Measurements from ENCODE around the gene COPE. TPM values are rescaled to one million over a fixed set of nuclear protein-coding genes. Genes with fewer than 3 reads are reported as not detected.

The COPE gene
- total RNA-seq, 1 donor from 2014 or later: 221 TPM

DNA sequence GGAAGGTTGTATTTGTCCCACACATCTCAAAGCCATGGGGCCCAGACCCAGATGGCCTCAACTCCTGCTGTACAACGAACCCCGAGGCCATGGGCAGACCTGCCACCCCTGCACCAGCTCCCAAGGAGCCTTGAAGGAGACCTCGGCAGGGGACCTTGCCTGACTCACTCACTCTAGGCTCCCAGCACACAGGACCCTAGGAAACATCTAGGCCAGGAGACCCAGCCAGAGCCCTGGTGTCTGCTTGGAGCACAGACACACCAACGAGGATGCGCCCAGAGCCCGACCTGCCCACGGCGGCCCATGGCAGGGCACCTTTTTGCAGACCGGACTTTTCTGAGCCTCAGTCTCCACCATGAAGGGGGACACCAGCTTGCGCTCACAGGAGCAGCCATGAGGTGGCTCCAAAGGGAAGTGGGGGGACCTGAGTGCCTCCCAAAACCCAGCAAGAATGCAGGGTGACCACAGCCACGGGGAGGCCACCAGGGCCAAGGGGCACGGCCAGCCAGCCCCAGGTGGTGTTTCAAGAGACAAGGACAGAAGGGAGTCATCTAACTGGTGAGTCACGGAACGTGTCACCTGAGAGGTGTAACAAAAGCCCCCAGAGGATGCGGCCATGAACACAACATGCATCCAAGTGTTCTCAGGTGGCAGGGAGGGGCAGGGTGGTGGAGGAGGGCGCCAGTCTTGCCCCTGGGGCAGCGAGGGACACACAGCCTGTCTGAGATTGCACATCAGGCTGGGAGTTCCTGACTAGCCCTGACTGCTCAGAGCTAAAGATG, 18.3 kb downstream of the COPE start:
- DNase-seq (ENCODE audit: low spot score): no peak
- Mint-ChIP-seq H3K27me3 (ENCODE audit: insufficient read depth) (peaks cover 13% of the 10 kb centered on the region), H3K4me3 (no peak overlapping the region), H3K4me1 (ENCODE audit: low read depth) (no peaks in the 10 kb centered on the region), H3K36me3 (ENCODE audit: low read depth) (peaks cover 6% of the 10 kb centered on the region), H3K9me3 (no peaks in the 10 kb centered on the region), H3K27ac (no peak overlapping the region)
- intact Hi-C loops (cut with micrococcal nuclease): no loop called here

DNA sequence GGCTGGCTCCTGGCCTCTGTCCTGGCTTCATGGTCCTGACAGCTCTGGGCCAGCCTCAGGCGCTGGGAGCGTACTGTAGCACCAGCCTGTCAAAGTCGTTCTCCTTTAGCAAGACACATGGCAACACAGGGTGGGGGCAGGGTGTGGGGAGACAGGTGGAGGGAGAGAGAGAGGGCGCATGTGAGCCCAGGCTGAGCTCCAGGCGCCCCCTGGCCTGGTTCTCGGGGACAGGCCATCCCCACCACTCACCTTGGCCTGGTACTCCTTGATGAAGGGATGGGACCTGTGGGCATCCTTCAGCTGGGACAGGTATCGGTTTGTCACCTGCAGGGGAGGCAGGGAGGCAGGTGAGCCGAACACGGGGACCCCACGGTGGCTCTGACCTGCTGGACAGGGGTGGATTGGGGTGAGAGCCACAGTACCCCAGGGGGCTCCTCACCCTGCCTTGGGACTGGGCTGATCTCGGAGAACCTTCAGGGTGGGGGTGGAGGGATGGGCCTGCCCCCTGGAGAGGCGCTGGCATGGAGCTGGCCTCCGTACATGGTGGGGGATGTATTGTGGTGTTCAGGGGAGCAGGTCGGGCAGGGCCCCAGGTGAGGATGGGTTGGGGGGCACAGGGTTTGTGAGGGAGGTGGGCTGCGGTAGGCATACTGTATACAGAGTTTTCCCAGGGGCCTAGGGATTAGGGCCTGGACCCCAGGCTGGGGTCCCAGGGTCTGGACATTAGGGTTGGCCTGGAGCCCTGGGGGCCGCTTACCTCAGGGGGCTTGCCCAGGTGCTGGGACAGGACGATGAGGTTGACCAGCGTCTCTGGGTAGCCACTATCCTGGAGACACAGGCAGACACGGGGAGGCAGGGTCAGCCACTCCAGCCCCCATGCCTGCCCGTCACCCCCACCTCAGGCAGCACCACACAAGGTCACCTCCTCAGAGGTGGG, 19.3 kb downstream of the COPE start:
- no peaks in the 10 kb centered on the region for H3K4me1 Mint-ChIP-seq (ENCODE audit: low read depth)
- no peaks in the 10 kb centered on the region for H3K9me3 Mint-ChIP-seq
- intact Hi-C loops (cut with micrococcal nuclease): no loop called here
- H3K27me3 Mint-ChIP-seq (ENCODE audit: insufficient read depth): peaks cover 13% of the 10 kb centered on the region
- DNase-seq (ENCODE audit: low spot score): no peak
- no peak overlapping the region for H3K27ac Mint-ChIP-seq
- H3K4me3 Mint-ChIP-seq: no peak overlapping the region
- peaks cover 2% of the 10 kb centered on the region for H3K36me3 Mint-ChIP-seq (ENCODE audit: low read depth)

DNA sequence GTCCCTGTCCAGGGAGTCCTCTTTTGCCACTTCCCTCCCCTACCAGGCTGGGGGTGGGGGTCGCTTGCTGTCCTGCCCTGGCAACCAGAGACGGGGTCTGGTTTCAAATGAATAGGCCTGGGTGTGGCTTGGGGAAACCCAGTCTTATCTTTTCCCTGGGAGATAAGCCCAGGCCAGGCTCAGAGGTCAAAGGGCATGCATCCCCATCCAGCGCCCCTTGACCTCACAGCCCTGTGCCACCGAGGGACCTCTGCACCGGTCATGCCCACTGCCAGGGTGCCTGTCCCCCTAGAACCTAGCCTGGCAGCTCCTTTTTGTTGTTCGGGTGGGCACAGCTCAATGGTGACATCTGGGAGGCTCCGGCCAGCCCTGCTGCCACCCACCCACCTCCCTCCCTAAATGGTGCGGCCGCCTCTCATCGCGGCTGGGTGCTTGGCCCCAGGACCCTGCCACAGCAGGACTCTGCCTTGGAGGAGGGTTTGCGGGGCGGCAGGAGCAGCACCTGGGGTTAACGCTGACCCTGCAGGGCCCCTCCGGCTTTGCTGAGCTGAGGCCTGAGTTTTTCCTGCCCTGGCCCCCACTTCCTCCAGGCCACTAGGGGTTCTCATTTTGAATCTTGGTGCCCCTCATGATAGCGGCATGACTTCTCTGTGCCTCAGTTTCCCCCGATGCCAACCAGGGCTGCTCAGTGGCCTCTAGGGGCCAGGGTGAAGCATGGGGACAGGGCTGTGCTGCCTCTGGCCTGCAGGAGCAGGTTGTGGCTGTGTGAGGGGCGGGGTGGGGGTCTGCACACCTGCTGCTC, 20.4 kb downstream of the COPE start:
- DNase-seq (ENCODE audit: low spot score): no peak
- Mint-ChIP-seq H3K36me3 (ENCODE audit: low read depth) (peaks cover 2% of the 10 kb centered on the region), H3K27me3 (ENCODE audit: insufficient read depth) (peaks cover 14% of the 10 kb centered on the region), H3K9me3 (no peaks in the 10 kb centered on the region), H3K4me1 (ENCODE audit: low read depth) (no peaks in the 10 kb centered on the region), H3K4me3 (no peak overlapping the region), H3K27ac (no peak overlapping the region)
- intact Hi-C loops (cut with micrococcal nuclease): no loop called here

DNA sequence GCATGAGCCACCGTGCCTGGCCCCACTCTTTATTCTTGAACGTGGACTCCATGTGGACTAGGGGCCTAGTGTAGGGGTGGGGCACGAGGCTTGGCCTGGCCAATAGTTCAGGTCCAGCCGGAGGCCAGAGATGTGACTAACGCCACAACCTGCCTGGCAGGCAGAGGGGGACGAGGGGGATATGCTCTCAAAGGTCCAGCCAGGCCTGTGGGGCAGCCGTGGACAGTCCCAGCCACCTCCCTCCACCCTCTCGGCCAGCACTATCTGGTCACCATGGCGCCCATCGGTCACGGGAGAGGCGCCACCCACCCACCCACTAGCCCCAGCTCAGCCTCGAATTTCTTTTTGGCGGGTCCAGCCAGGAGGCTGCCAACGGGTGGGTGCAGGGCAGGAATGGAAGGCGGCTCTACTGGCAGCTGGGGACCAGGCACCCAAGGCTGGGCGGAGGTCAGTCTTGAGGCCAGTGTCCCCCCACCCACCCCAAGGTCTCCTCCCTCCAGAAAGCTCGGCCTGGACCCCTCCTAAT, 21.0 kb downstream of the COPE start:
- no peak for DNase-seq (ENCODE audit: low spot score)
- intact Hi-C loops (cut with micrococcal nuclease): no loop called here
- peaks cover 18% of the 10 kb centered on the region for H3K27me3 Mint-ChIP-seq (ENCODE audit: insufficient read depth)

DNA sequence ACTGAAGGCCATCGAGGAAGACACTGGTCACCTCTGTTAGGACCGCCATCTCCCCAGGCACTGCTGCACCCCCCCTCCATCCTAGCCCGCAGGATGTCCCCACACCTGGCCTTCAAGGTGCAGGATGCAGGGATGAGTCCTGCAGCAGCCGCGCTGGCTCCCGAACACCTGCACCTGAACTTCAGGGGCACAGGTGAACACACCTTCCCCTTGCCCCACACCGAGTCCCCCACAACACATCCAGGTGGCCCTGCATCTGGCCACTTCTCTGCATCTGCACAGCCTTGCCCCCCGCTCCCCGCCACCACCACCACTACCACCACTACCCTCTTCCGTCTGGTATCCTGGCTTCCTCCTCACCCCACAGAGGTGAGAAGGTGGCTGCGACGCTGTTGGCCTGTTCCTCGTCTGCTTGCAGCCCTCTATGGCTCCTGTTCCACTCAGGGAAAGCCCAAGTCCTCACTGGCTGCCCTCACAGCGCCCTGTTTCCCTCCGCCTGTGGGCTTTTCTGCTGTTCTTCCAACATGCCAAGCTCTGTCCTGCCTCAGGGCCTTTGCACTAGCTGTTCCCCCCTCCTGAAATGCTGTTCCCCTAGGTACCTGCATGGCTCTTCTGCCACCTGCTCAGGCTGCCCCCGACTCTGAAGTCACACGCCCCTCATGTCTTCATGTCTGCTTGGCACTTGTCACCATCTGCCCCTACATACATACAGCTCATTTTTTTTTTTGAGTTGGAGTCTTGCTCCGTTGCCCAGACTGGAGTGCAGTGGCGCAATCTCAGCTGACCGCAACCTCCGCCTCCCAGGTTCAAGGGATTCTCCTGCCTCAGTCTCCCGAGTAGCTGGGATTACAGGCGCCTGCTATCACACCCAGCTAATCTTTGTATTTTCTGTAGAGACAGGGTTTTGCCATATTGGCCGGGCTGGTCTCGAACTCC, 21.8 kb downstream of the COPE start:
- peaks cover 18% of the 10 kb centered on the region for H3K27me3 Mint-ChIP-seq (ENCODE audit: insufficient read depth)
- H3K4me3 Mint-ChIP-seq: no peak overlapping the region
- H3K4me1 Mint-ChIP-seq (ENCODE audit: low read depth): no peaks in the 10 kb centered on the region
- peaks cover under 1% of the 10 kb centered on the region for H3K36me3 Mint-ChIP-seq (ENCODE audit: low read depth)
- intact Hi-C loops (cut with micrococcal nuclease): no loop called here
- no peaks in the 10 kb centered on the region for H3K9me3 Mint-ChIP-seq
- DNase-seq (ENCODE audit: low spot score): no peak
- no peak overlapping the region for H3K27ac Mint-ChIP-seq

More for the DNA sequence above, 21.0 kb downstream of the COPE start:
- no peaks in the 10 kb centered on the region for H3K9me3 Mint-ChIP-seq
- H3K4me1 Mint-ChIP-seq (ENCODE audit: low read depth): no peaks in the 10 kb centered on the region
- H3K4me3 Mint-ChIP-seq: no peak overlapping the region
- H3K36me3 Mint-ChIP-seq (ENCODE audit: low read depth): peaks cover 2% of the 10 kb centered on the region
- H3K27ac Mint-ChIP-seq: no peak overlapping the region

DNA sequence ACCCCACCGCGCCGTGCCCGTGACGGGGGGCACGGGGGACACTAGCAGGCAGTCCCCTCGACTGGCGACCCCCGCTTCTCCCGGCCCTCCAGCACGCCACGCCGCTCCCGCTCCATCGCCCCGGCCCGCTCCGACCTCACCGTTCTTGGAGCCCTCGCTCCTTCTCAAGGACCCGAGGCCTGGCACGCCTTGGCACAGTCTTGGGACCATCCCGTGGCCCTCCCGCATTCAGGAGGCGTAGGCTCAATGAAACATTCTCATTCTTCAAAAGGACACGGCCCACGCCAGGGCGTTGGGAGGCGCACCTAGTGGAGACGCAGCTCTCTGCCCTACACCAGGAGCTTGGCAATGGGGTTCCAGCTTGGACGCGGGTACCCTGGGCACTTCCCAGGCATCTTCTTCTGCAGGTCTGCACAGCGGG, 22.8 kb downstream of the COPE start:
- intact Hi-C loops (cut with micrococcal nuclease): no loop called here
- no peaks in the 10 kb centered on the region for H3K9me3 Mint-ChIP-seq
- peaks cover 18% of the 10 kb centered on the region for H3K27me3 Mint-ChIP-seq (ENCODE audit: insufficient read depth)
- H3K36me3 Mint-ChIP-seq (ENCODE audit: low read depth): no peaks in the 10 kb centered on the region
- DNase-seq (ENCODE audit: low spot score): no peak
- H3K27ac Mint-ChIP-seq: no peak overlapping the region
- no peaks in the 10 kb centered on the region for H3K4me1 Mint-ChIP-seq (ENCODE audit: low read depth)
- H3K4me3 Mint-ChIP-seq: peak overlapping the region; percentile 59

DNA sequence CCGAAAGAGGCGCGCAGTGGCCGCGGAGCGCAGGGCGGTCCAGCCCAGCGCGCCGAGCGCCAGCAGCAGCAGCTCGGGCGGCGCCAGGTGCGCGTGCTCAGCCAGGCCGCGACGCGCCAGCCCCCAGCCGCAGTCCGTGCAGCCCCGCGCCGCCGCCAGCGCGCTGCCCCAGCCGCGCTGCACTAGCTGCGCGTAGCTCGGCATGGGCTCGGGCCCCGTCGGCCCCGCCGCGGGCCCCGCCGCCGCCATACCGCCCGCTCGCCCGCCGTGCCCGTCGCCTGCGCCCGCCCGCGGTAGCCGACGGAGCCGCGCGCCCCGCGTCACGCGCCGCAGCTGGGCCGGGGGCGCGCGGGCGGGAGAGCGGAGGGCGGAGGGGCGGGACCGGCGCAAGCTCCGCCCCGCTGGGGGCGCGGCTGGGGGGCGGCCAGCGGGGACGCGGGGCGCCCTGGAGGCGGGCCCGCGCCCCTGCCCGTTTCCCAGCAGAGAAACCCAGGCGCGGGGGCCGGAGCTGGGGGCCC, 23.3 kb downstream of the COPE start, which contains the start of gene CERS1:
TSS of gene CERS1 (minus strand) at position 335 of the 518 bp plus-strand sequence. CDS start at position 249, 86 bp downstream.
- no peaks in the 10 kb centered on the region for H3K4me1 Mint-ChIP-seq (ENCODE audit: low read depth)
- intact Hi-C loops (cut with micrococcal nuclease): no loop called here
- peaks cover 18% of the 10 kb centered on the region for H3K27me3 Mint-ChIP-seq (ENCODE audit: insufficient read depth)
- no peak for DNase-seq (ENCODE audit: low spot score)
- peak within 1 kb of the TSS; percentile 59 for H3K4me3 Mint-ChIP-seq
- H3K9me3 Mint-ChIP-seq: no peaks in the 10 kb centered on the region
- no peak within 1 kb of the TSS for H3K27ac Mint-ChIP-seq
- H3K36me3 Mint-ChIP-seq (ENCODE audit: low read depth): no peaks in the 10 kb centered on the region

DNA sequence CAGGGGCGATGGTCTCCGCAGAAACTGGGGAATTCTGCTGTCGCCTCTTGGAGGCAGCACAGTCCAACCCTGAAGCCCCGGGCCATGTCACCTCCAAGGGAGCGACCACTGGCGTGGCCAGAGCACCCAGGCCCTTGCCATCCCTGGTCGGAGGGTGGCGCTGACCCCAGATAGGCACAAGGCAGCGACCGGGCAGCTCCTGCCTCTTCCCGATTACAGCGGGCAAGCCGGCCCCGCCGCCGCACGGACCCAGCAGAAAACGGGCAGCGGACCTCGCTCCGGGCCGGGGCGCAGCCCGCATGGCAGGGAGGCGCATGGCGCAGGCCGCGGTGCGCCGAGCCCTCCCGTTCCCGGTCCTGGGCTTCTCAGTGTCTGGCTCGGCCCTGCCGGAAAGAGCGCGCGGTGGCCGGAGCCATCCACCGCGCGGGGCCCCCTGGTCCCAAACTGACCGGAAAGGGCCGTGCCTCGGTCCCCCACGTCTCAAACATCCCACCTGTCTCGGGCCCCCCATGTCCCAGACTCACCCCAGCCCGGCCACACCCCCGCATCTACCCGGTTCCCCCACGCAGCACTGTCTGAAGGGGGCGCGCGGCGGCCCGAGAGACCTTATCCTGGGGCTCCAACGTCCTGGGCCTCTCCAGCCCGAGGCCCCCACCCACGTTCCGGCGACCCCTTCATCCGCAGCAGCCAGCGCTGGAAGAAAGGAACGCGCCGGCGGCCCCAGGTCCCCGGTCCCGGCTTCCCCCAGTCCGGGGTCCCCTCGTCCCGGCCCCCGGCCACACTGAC, 24.0 kb downstream of the COPE start:
- H3K4me3 Mint-ChIP-seq: no peak overlapping the region
- no peaks in the 10 kb centered on the region for H3K9me3 Mint-ChIP-seq
- intact Hi-C loops (cut with micrococcal nuclease): no loop called here
- peaks cover 18% of the 10 kb centered on the region for H3K27me3 Mint-ChIP-seq (ENCODE audit: insufficient read depth)
- H3K4me1 Mint-ChIP-seq (ENCODE audit: low read depth): no peaks in the 10 kb centered on the region
- DNase-seq (ENCODE audit: low spot score): no peak
- no peaks in the 10 kb centered on the region for H3K36me3 Mint-ChIP-seq (ENCODE audit: low read depth)
- H3K27ac Mint-ChIP-seq: no peak overlapping the region

DNA sequence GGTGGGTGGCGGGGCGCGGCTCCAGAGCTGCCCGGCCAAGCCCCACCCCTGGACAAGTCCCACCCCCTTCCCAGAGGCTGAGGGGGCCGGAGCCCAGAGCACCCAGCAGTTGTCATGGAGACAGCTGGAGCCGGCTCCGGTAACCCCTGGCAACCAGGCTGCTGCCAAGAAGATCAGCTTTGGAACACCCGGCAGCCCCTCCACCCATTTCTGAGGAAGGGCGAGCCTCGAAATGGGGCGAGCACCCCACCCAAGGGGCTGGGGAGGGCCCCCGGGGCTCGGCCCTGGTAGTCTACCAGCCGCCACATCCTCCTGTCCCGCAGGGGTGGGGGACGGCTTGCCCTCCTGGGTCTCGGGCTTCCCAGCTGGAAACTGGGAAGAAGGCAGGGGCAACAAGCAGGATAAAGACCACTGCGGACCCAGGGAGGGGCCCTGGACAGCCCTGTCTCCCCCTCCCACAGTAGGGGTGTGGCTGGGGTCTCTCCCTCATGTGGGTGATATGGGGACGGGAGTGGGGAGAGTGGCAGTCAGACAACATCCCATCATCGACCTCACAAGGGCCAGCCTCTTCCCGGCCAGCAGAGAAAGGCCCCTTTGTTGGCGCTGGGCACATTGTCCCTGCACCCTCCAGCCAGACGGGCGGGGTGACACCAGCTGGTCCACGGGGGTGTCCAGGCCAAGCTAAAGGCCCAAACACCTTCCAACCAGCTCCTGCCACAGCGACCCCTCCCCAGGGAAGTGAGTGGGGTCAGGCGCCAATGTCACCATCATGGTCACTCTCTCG, 24.7 kb downstream of the COPE start:
- DNase-seq (ENCODE audit: low spot score): no peak
- H3K4me3 Mint-ChIP-seq: no peak overlapping the region
- H3K27me3 Mint-ChIP-seq (ENCODE audit: insufficient read depth): peaks cover 18% of the 10 kb centered on the region
- no peaks in the 10 kb centered on the region for H3K4me1 Mint-ChIP-seq (ENCODE audit: low read depth)
- no peaks in the 10 kb centered on the region for H3K9me3 Mint-ChIP-seq
- H3K36me3 Mint-ChIP-seq (ENCODE audit: low read depth): no peaks in the 10 kb centered on the region
- no peak overlapping the region for H3K27ac Mint-ChIP-seq
- intact Hi-C loops (cut with micrococcal nuclease): no loop called here

DNA sequence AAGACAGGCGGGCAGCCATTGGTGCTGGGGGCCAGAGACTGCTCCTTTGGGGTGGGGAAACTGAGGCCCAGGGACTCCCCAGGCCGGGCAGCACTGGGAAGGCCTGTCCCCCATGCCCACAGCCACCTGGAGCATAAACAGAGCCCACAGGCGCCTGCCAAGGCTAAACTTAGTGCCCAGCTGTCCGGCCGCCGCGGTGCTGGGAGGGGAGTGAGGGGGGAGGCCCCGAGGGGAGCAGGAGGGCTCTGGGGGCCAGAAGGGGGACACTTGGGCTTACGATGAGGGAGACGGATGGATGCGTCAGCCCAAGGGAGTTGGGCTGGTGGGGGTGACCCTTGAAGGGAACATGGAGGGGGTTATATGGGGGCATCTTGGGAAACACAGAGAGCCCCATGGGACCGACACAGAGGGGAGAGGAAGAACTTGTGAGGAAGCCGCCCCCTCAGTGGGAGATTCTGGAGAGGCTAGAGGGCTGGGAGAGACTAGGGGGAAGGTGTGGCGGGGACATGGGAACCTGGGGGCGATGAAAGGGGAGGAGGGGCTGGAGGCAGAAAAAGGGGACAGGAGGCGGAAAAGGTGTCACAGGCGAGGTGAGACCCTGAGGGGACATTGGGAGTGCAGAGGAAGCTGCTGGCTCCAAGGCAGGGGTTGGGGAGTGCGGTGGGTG, 25.5 kb downstream of the COPE start:
- DNase-seq (ENCODE audit: low spot score): no peak
- no peak overlapping the region for H3K27ac Mint-ChIP-seq
- no peaks in the 10 kb centered on the region for H3K36me3 Mint-ChIP-seq (ENCODE audit: low read depth)
- peaks cover 18% of the 10 kb centered on the region for H3K27me3 Mint-ChIP-seq (ENCODE audit: insufficient read depth)
- H3K4me3 Mint-ChIP-seq: no peak overlapping the region
- no peaks in the 10 kb centered on the region for H3K4me1 Mint-ChIP-seq (ENCODE audit: low read depth)
- intact Hi-C loops (cut with micrococcal nuclease): no loop called here
- H3K9me3 Mint-ChIP-seq: no peaks in the 10 kb centered on the region

Measured in activated T-helper 1 cell treated with anti-CD3 and anti-CD28 coated beads, Interleukin-12 subunit alpha, Interleukin-12 subunit beta, Interleukin-2, Interleukin-4 antibody, amounts not matched to agents 30 ng/mL and 10 ng/mL and 1 ng/mL, durations not matched to agents 14 hours and 24 hours and 36 hours (primary cell).